ENCODE measurements around the gene ZNF488.
"Not testable (repeated sequence)": the region's sequence is repeated elsewhere in the genome, so short reads cannot be mapped to it uniquely, and the experiment has no call there.

The ZNF488 gene

GRCh38 chr10:47384148-47384921 is at the start of gene ZNF488:
Gene ZNF488 (minus strand): TSS chr10:47384293. CDS start chr10:47368829, 15,464 bp downstream.
- DNase-seq = peak; percentile 74

- DNase-seq = no peak
Measured at GRCh38 chr10:47425813-47426419, 41.8 kb upstream of the ZNF488 start.

GRCh38 chr10:47424231-47424630 is 40.1 kb upstream of the ZNF488 start:
- no peak for DNase-seq

- peak; percentile 3 for DNase-seq
Measured at GRCh38 chr10:47423476-47423875, 39.4 kb upstream of the ZNF488 start.

GRCh38 chr10:47421057-47421952 is 37.2 kb upstream of the ZNF488 start:
- DNase-seq = peak; percentile 12

- DNase-seq = no peak
Measured at GRCh38 chr10:47420305-47421056, 36.4 kb upstream of the ZNF488 start.

GRCh38 chr10:47419421-47419820 is 35.3 kb upstream of the ZNF488 start:
- no peak for DNase-seq

GRCh38 chr10:47418966-47419365 is 34.9 kb upstream of the ZNF488 start:
- no peak for DNase-seq

- no peak for DNase-seq
Measured at GRCh38 chr10:47418321-47418720, 34.2 kb upstream of the ZNF488 start.

- DNase-seq = not testable (repeated sequence)
Measured at GRCh38 chr10:47416305-47417218, 32.5 kb upstream of the ZNF488 start.

- DNase-seq = no peak
Measured at GRCh38 chr10:47415520-47416304, 31.6 kb upstream of the ZNF488 start.

GRCh38 chr10:47414752-47415519 is 30.8 kb upstream of the ZNF488 start:
- DNase-seq = no peak

- DNase-seq = no peak
Measured at GRCh38 chr10:47414227-47414592, 30.1 kb upstream of the ZNF488 start.

- DNase-seq = no peak
Measured at GRCh38 chr10:47413531-47414226, 29.6 kb upstream of the ZNF488 start.

- no peak for DNase-seq
Measured at GRCh38 chr10:47412869-47413268, 28.8 kb upstream of the ZNF488 start.

GRCh38 chr10:47412177-47412730 is 28.2 kb upstream of the ZNF488 start:
- no peak for DNase-seq

- DNase-seq = no peak
Measured at GRCh38 chr10:47410862-47411261, 26.8 kb upstream of the ZNF488 start.

GRCh38 chr10:47410271-47410670 is 26.2 kb upstream of the ZNF488 start:
- DNase-seq = no peak

- DNase-seq = no peak
Measured at GRCh38 chr10:47409866-47410256, 25.8 kb upstream of the ZNF488 start.

Data from fibroblast of skin of right biceps (primary cell).